Measurements from ENCODE around the gene CAMSAP3.

Gene CAMSAP3

GRCh38 chr19:7632340-7633203 lies 36.9 kb downstream of the CAMSAP3 start:
- DNase-seq (ENCODE audit: low read depth) = no peak
- TF ChIP-seq CTCF (IDR thresholded peaks at IDR 0.05; ENCODE audit: insufficient read depth, low read depth, low read length, missing control alignments) = no peak
- H3K4me3 ChIP-seq (ENCODE audit: low read depth, low read length) = no peak overlapping the region

- H3K4me3 ChIP-seq (ENCODE audit: low read depth, low read length) = no peak within 1 kb of the TSS
- no peak for TF ChIP-seq CTCF (IDR thresholded peaks at IDR 0.05; ENCODE audit: insufficient read depth, low read depth, low read length, missing control alignments)
- no peak for DNase-seq (ENCODE audit: low read depth)
Observed at GRCh38 chr19:7633698-7634097, 38.0 kb downstream of the CAMSAP3 start, which contains the start of gene PCP2. PCP2 (minus strand) TSS chr19:7633719; CDS start chr19:7633457, 262 bp downstream.

- no peak for DNase-seq (ENCODE audit: low read depth)
- H3K4me3 ChIP-seq (ENCODE audit: low read depth, low read length) = no peak overlapping the region
Observed at GRCh38 chr19:7635670-7636069, 40.0 kb downstream of the CAMSAP3 start.

GRCh38 chr19:7636317-7636690 lies 40.6 kb downstream of the CAMSAP3 start:
- no peak for DNase-seq (ENCODE audit: low read depth)
- H3K4me3 ChIP-seq (ENCODE audit: low read depth, low read length) = peak overlapping the region; percentile 71
- TF ChIP-seq CTCF (IDR thresholded peaks at IDR 0.05; ENCODE audit: insufficient read depth, low read depth, low read length, missing control alignments) = no peak

More at GRCh38 chr19:7635670-7636069, 40.0 kb downstream of the CAMSAP3 start:
- TF ChIP-seq CTCF (IDR thresholded peaks at IDR 0.05; ENCODE audit: insufficient read depth, low read depth, low read length, missing control alignments) = no peak

- H3K4me3 ChIP-seq (ENCODE audit: low read depth, low read length) = peak within 1 kb of the TSS; percentile 71
Observed at GRCh38 chr19:7636691-7637373, 41.2 kb downstream of the CAMSAP3 start, which contains the start of gene STXBP2. STXBP2 (plus strand) TSS chr19:7637110; CDS start chr19:7637150, 40 bp downstream.

More at GRCh38 chr19:7636691-7637373, 41.2 kb downstream of the CAMSAP3 start, which contains the start of gene STXBP2:
- no peak for TF ChIP-seq CTCF (IDR thresholded peaks at IDR 0.05; ENCODE audit: insufficient read depth, low read depth, low read length, missing control alignments)
- DNase-seq (ENCODE audit: low read depth) = peak; percentile 94

Data from GM12865 (cell line).